DND-41 (cell line): ENCODE data around the gene ATP6V1C2.

Experiments used
- ATAC-seq: fragments of 200-7000 bp; cut with Tn5 transposase; 3 replicates; pipeline ENCODE4 v1.9.1; 2021; ENCODE audit warnings: low read depth; ENCODE audit not compliant: insufficient read depth
- DNase-seq: peaks from one replicate; pipeline ENCODE4 v3.0.0-alpha.2; 2020
- H2AFZ ChIP-seq: 2 replicates; pipeline ENCODE4 v1.6.0; 2012; ENCODE audit warnings: low read depth, low read length
- H3K27ac ChIP-seq: 2 replicates; pipeline ENCODE4 v1.5.1; 2012; ENCODE audit warnings: low read length, inconsistent platforms
- H3K27me3 ChIP-seq: fragments of 200-600 bp; sonication (generic); 2 replicates; pipeline ENCODE4 v1.6.0; 2012; ENCODE audit warnings: low read length, mild to moderate bottlenecking, inconsistent platforms; ENCODE audit not compliant: insufficient read depth, poor library complexity
- H3K36me3 ChIP-seq: 2 replicates; pipeline ENCODE4 v1.5.1; 2012; ENCODE audit warnings: low read length, inconsistent platforms; ENCODE audit not compliant: insufficient read depth
- H3K4me1 ChIP-seq: 2 replicates; pipeline ENCODE4 v1.5.1; 2012; ENCODE audit warnings: mild to moderate bottlenecking, low read length; ENCODE audit not compliant: insufficient read depth
- H3K4me2 ChIP-seq: 2 replicates; pipeline ENCODE4 v1.6.0; 2012; ENCODE audit warnings: mild to moderate bottlenecking, moderate library complexity, low read length, inconsistent platforms; ENCODE audit not compliant: insufficient read depth
- H3K4me3 ChIP-seq, 2 experiments: fragments of 200-600 bp in 1 of 2; shearing (Covaris generic) in 1 of 2; 2 replicates each; pipeline ENCODE4 v1.5.1; 2012 to 2016; ENCODE audit warnings: inconsistent platforms in 2 of 2, low read length in 2 of 2, mild to moderate bottlenecking in 2 of 2, low read depth in 1 of 2, moderate library complexity in 1 of 2
- H3K79me2 ChIP-seq: 2 replicates; pipeline ENCODE4 v1.6.0; 2012; ENCODE audit warnings: low read length, inconsistent platforms; ENCODE audit not compliant: insufficient read depth
- H3K9ac ChIP-seq: 2 replicates; pipeline ENCODE4 v1.6.0; 2012; ENCODE audit warnings: low read depth, mild to moderate bottlenecking, inconsistent platforms, low read length, moderate library complexity
- H3K9me3 ChIP-seq: 2 replicates; pipeline ENCODE4 v1.5.1; 2012; ENCODE audit warnings: low read length, moderate library complexity, mild to moderate bottlenecking, inconsistent platforms; ENCODE audit not compliant: insufficient read depth, severe bottlenecking
- H4K20me1 ChIP-seq: 2 replicates; pipeline ENCODE4 v1.6.0; 2012; ENCODE audit warnings: low read length; ENCODE audit not compliant: insufficient read depth
- CTCF ChIP-seq: IDR thresholded peaks from 2 replicates; pipeline ENCODE4 v1.5.1; 2012; ENCODE audit warnings: borderline replicate concordance, low read length, moderate library complexity, mild to moderate bottlenecking; ENCODE audit not compliant: poor library complexity, severe bottlenecking; ENCODE audit errors: extremely low read depth
- EZH2 ChIP-seq: IDR thresholded peaks from 3 replicates; pipeline ENCODE4 v1.6.1; 2012; ENCODE audit warnings: borderline replicate concordance, low read depth, mild to moderate bottlenecking, moderate library complexity, low read length, inconsistent platforms; ENCODE audit not compliant: severe bottlenecking

Gene ATP6V1C2

DNA sequence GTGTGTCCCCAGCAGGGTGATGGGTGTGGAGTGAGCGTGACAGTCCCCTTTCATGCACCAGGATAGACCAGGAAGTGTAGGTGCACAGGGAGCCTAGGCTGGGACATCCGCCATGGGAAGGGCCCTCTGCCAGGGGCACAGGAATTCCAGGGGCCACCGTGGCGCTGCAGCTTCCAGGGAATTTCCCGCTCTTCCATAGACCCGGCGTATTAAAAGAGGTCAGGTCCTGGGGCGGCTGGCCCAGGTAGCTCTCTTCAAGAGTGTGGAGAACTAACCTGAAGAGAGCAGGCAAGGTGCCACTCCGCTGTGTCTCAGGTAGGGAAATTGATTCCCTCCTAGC is 42.0 kb downstream of the ATP6V1C2 start:
- DNase-seq (no peak), ATAC-seq (no peak)
- Histone ChIP-seq H3K79me2 (no peaks in the 10 kb centered on the region), H3K27ac (no peak overlapping the region), H3K36me3 (no peaks in the 10 kb centered on the region), H3K4me1 (no peaks in the 10 kb centered on the region), H2AFZ (no peak overlapping the region), H3K27me3 (no peaks in the 10 kb centered on the region), H3K4me2 (no peak overlapping the region), H3K9me3 (no peaks in the 10 kb centered on the region), H3K9ac (no peak overlapping the region), H3K4me3 (no peak overlapping the region), H4K20me1 (no peaks in the 10 kb centered on the region)
- TF ChIP-seq CTCF (no peak), EZH2 (no peak)

- ATAC-seq (no peak), DNase-seq (no peak)
- no peaks in the 10 kb centered on the region for H3K79me2 ChIP-seq
- H3K4me3 ChIP-seq, result no peak overlapping the region
- H3K9ac ChIP-seq, result no peak overlapping the region
- no peaks in the 10 kb centered on the region for H4K20me1 ChIP-seq
- H3K36me3 ChIP-seq, result no peaks in the 10 kb centered on the region
- no peak overlapping the region for H3K27ac ChIP-seq
- H3K4me2 ChIP-seq, result no peak overlapping the region
- H2AFZ ChIP-seq, result no peak overlapping the region
- no peaks in the 10 kb centered on the region for H3K27me3 ChIP-seq
- H3K4me1 ChIP-seq, result no peaks in the 10 kb centered on the region
- H3K9me3 ChIP-seq, result no peaks in the 10 kb centered on the region
- TF ChIP-seq EZH2 (no peak), CTCF (no peak)
Measured at GRCh38 chr2:10764096-10764785, 42.8 kb downstream of the ATP6V1C2 start.

GRCh38 chr2:10764896-10765295 is 43.5 kb downstream of the ATP6V1C2 start:
- H3K79me2 ChIP-seq, result no peaks in the 10 kb centered on the region
- ATAC-seq (no peak), DNase-seq (no peak)
- H3K4me3 ChIP-seq, result no peak overlapping the region
- H3K27me3 ChIP-seq, result no peaks in the 10 kb centered on the region
- H4K20me1 ChIP-seq, result no peaks in the 10 kb centered on the region
- TF ChIP-seq CTCF (no peak), EZH2 (no peak)
- no peak overlapping the region for H3K4me2 ChIP-seq
- H3K4me1 ChIP-seq, result no peaks in the 10 kb centered on the region
- H3K36me3 ChIP-seq, result no peaks in the 10 kb centered on the region
- H3K27ac ChIP-seq, result no peak overlapping the region
- H2AFZ ChIP-seq, result no peak overlapping the region
- no peaks in the 10 kb centered on the region for H3K9me3 ChIP-seq
- H3K9ac ChIP-seq, result no peak overlapping the region
